ENCODE data around the gene RELN.

Gene RELN

GRCh38 chr7:103887853-103888602 is 101.4 kb downstream of the RELN start (continued):
- TF ChIP-seq ZNF311 (tag by site-specific recombination; IDR thresholded peaks at IDR 0.05; ENCODE audit: borderline replicate concordance) = no peak
- TF ChIP-seq ZNF157 (tag by site-specific recombination; IDR thresholded peaks at IDR 0.05) = no peak
- no peak for TF ChIP-seq ZNF26 (tag by site-specific recombination; IDR thresholded peaks at IDR 0.05)
- TF ChIP-seq, protein P1, sequence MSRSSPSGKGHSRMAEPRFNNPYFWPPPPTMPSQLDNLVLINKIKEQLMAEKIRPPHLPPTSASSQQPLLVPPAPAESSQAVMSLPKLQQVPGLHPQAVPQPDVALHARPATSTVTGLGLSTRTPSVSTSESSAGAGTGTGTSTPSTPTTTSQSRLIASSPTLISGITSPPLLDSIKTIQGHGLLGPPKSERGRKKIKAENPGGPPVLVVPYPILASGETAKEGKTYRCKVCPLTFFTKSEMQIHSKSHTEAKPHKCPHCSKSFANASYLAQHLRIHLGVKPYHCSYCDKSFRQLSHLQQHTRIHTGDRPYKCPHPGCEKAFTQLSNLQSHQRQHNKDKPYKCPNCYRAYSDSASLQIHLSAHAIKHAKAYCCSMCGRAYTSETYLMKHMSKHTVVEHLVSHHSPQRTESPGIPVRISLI (tag by site-specific recombination; IDR thresholded peaks at IDR 0.05) = no peak

DNA sequence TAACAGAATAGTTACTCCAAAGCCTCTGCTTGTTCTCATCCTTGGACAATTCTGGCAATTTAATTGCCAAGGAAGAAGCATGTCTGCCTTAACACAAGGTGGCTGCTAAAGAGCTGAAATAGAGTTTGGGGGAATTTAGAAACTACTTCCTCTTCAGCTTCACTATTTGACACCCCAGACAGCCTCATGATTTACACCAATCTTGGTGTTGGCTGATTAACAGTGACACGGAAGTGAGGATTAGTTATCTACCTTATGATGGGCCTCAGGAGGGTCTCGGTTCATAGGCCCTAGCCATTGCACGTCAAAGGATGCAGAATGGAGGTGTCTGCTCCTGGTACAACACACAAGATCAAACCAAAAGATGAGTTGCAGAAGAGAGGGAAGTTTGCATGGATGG is 102.4 kb downstream of the RELN start:
- H3K36me3 ChIP-seq (ENCODE audit: control insufficient read depth in 2 of 2, insufficient read depth in 1 of 2, low read length in 2 of 2) = no peaks in the 10 kb centered on the region
- H3K4me3 ChIP-seq (ENCODE audit: low read depth, low read length) = no peak overlapping the region
- H3K4me1 ChIP-seq (ENCODE audit: control insufficient read depth, insufficient read depth, low read length) = no peaks in the 10 kb centered on the region
- TF ChIP-seq ZNF404 (tag by site-specific recombination; IDR thresholded peaks at IDR 0.05) (no peak), ZNF513 (tag by site-specific recombination; IDR thresholded peaks at IDR 0.05) (no peak), ZNF155 (tag by site-specific recombination; IDR thresholded peaks at IDR 0.05) (no peak), ZNF121 (tag by site-specific recombination; IDR thresholded peaks at IDR 0.05) (no peak), INSM2 (tag by site-specific recombination; IDR thresholded peaks at IDR 0.05) (no peak), BCL11B (tag by site-specific recombination; IDR thresholded peaks at IDR 0.05; ENCODE audit: low read depth) (no peak), ZNF514 (tag by site-specific recombination; IDR thresholded peaks at IDR 0.05) (no peak), ZFP69B (tag by site-specific recombination; IDR thresholded peaks at IDR 0.05) (no peak), ZNF335 (tag by site-specific recombination; conservative IDR thresholded peaks at IDR 0.05) (no peak), ZNF664 (tag by site-specific recombination; IDR thresholded peaks at IDR 0.05) (no peak)
- TF ChIP-seq, protein P2, sequence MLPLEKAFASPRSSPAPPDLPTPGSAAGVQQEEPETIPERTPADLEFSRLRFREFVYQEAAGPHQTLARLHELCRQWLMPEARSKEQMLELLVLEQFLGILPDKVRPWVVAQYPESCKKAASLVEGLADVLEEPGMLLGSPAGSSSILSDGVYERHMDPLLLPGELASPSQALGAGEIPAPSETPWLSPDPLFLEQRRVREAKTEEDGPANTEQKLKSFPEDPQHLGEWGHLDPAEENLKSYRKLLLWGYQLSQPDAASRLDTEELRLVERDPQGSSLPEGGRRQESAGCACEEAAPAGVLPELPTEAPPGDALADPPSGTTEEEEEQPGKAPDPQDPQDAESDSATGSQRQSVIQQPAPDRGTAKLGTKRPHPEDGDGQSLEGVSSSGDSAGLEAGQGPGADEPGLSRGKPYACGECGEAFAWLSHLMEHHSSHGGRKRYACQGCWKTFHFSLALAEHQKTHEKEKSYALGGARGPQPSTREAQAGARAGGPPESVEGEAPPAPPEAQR (tag by site-specific recombination; IDR thresholded peaks at IDR 0.05) = no peak
- CTCF ChIA-PET = no interaction called here
- no peak overlapping the region for H3K27ac ChIP-seq (ENCODE audit: extremely low read depth, low read depth, low read length)
- POLR2A ChIA-PET = no interaction called here
- H3K9me3 ChIP-seq (ENCODE audit: control insufficient read depth, insufficient read depth, low read depth, low read length) = no peaks in the 10 kb centered on the region

Measured in HEK293 (cell line).